PC-3 (cell line): ENCODE data around the gene FAT2. TPM values are rescaled to one million over a fixed set of nuclear protein-coding genes. Genes with fewer than 3 reads are reported as not detected.

Source experiments
- ATAC-seq: fragments of 200-7000 bp; cut with Tn5 transposase; 2 replicates; pipeline ENCODE4 v1.9.1; 2020; ENCODE audit warnings: mild to moderate bottlenecking, moderate library complexity
- BruUV-seq: library from RNA; stranded (reverse); fragments of 400-500 nt; replicated peaks from 2 replicates; lab custom pipeline; 2021; lab: Mats Ljungman, UMichigan
- CTCF ChIA-PET: fragments of 300-600 bp; sonication (Branson Sonifier 250); formaldehyde crosslinking; loops from one replicate; lab custom pipeline; 2022; ENCODE audit warnings: antibody characterized with exemption; lab: Charles Lee
- POLR2A ChIA-PET: fragments of 300-600 bp; sonication (Branson Sonifier 250); formaldehyde crosslinking; loops from one replicate; lab custom pipeline; 2022; ENCODE audit warnings: antibody characterized with exemption; ENCODE audit not compliant: unreplicated experiment; lab: Charles Lee
- DNase-seq: peaks from one replicate; pipeline ENCODE4 v3.0.0-alpha.2; 2015
- H2AFZ ChIP-seq: fragments of 300-600 bp; sonication (generic); 2 replicates; pipeline ENCODE4 v1.6.0; 2016; ENCODE audit warnings: antibody characterized with exemption, low read length
- H3F3A ChIP-seq: fragments of 300-600 bp; sonication (generic); one replicate; pipeline ENCODE4 v1.6.0; 2017; ENCODE audit warnings: antibody characterized with exemption, low read length, control low read depth, mild to moderate bottlenecking; ENCODE audit not compliant: unreplicated experiment
- H3K27ac ChIP-seq: fragments of 300-600 bp; sonication (generic); 2 replicates; pipeline ENCODE4 v1.5.1; 2016; ENCODE audit warnings: mild to moderate bottlenecking, low read length
- H3K27me3 ChIP-seq: fragments of 300-600 bp; sonication (generic); 2 replicates; pipeline ENCODE4 v1.6.1; 2016; ENCODE audit warnings: low read length, mixed read lengths
- H3K36me3 ChIP-seq: fragments of 300-600 bp; sonication (generic); 2 replicates; pipeline ENCODE4 v1.6.1; 2016; ENCODE audit warnings: low read depth, mixed run types, low read length, mixed read lengths
- H3K4me1 ChIP-seq: fragments of 300-600 bp; sonication (generic); 2 replicates; pipeline ENCODE4 v1.5.1; 2016; ENCODE audit warnings: low read length; ENCODE audit not compliant: insufficient read depth
- H3K4me2 ChIP-seq: fragments of 300-600 bp; sonication (generic); 2 replicates; pipeline ENCODE4 v1.6.0; 2016; ENCODE audit warnings: low read length
- H3K4me3 ChIP-seq: fragments of 300-600 bp; sonication (generic); 2 replicates; pipeline ENCODE4 v1.5.1; 2016; ENCODE audit warnings: mild to moderate bottlenecking, low read length, mixed read lengths
- H3K79me2 ChIP-seq: fragments of 300-600 bp; sonication (generic); 2 replicates; pipeline ENCODE4 v1.6.1; 2017; ENCODE audit warnings: low read length, mixed read lengths
- H3K9ac ChIP-seq: fragments of 300-600 bp; sonication (generic); 2 replicates; pipeline ENCODE4 v1.6.0; 2016; ENCODE audit warnings: mild to moderate bottlenecking, low read length
- H3K9me2 ChIP-seq: fragments of 300-600 bp; sonication (generic); replicated peaks from 2 replicates; pipeline ENCODE4 v1.6.1; 2016; ENCODE audit warnings: mixed run types, low read length, mixed read lengths
- H3K9me3 ChIP-seq: fragments of 300-600 bp; sonication (generic); 2 replicates; pipeline ENCODE4 v1.6.1; 2016; ENCODE audit warnings: low read length, mixed read lengths
- H4K20me1 ChIP-seq: fragments of 300-600 bp; sonication (generic); 2 replicates; pipeline ENCODE4 v1.6.1; 2016; ENCODE audit warnings: low read length, mixed read lengths
- CTCF ChIP-seq: fragments of 300-600 bp; sonication (generic); conservative IDR thresholded peaks from 2 replicates; pipeline ENCODE4 v1.5.1; 2017; ENCODE audit warnings: antibody characterized with exemption, low read depth, mild to moderate bottlenecking, low read length
- EZH2 ChIP-seq: fragments of 300-600 bp; sonication (generic); IDR thresholded peaks from one replicate; pipeline ENCODE4 v1.6.1; 2017; ENCODE audit warnings: antibody characterized with exemption, mild to moderate bottlenecking, low read length; ENCODE audit not compliant: unreplicated experiment
- EZH2phosphoT487 ChIP-seq: fragments of 300-600 bp; sonication (generic); IDR thresholded peaks from 2 replicates; pipeline ENCODE4 v1.6.1; 2018; ENCODE audit warnings: mild to moderate bottlenecking, antibody characterized with exemption, low read length, borderline replicate concordance
- intact Hi-C: fragments of 100-400 bp; cut with micrococcal nuclease; formaldehyde crosslinking; loops from 2 replicates; pipeline ENCODE4 v1.9.0; 2023
- total RNA-seq: library from RNA; depleted of rRNA; stranded (reverse); fragments of >200 nt; gene quantifications from 2 replicates; pipeline ENCODE4 v1.2.3, GENCODE V29; 2014

The FAT2 gene
- total RNA-seq, 1 experiment from 2014 or later, result not detected

GRCh38 chr5:151632524-151632923 is 41.4 kb upstream of the FAT2 start:
- DNase-seq (no peak), ATAC-seq (no peak)
- Histone ChIP-seq H3K9me3 (no peaks in the 10 kb centered on the region), H4K20me1 (no peaks in the 10 kb centered on the region), H3K9ac (no peak overlapping the region), H3K27me3 (peaks cover 24% of the 10 kb centered on the region), H3K36me3 (no peaks in the 10 kb centered on the region), H3K27ac (no peak overlapping the region), H3K4me2 (no peak overlapping the region), H3K4me1 (no peaks in the 10 kb centered on the region), H2AFZ (no peak overlapping the region), H3K79me2 (no peaks in the 10 kb centered on the region), H3F3A (no peaks in the 10 kb centered on the region), H3K9me2 (no peaks in the 10 kb centered on the region), H3K4me3 (no peak overlapping the region)
- ChIA-PET POLR2A (no interaction called here), CTCF (no interaction called here)
- intact Hi-C loops, result no loop called here
- no peak for TF ChIP-seq CTCF
- TF ChIP-seq EZH2phosphoT487, result no peak
- TF ChIP-seq EZH2, result no peak
- no TSS peak for BruUV-seq

GRCh38 chr5:151631941-151632340 is 40.8 kb upstream of the FAT2 start:
- TF ChIP-seq EZH2phosphoT487 (no peak), EZH2 (no peak), CTCF (no peak)
- POLR2A ChIA-PET, result no interaction called here

GRCh38 chr5:151630088-151630487 is 39.0 kb upstream of the FAT2 start:
- Histone ChIP-seq H3K9me3 (no peaks in the 10 kb centered on the region), H3K4me2 (no peak overlapping the region), H3K9ac (no peak overlapping the region), H3K4me1 (no peaks in the 10 kb centered on the region), H3K4me3 (no peak overlapping the region), H3K9me2 (no peaks in the 10 kb centered on the region), H2AFZ (no peak overlapping the region), H3K79me2 (no peaks in the 10 kb centered on the region), H3K27ac (no peak overlapping the region), H3K36me3 (no peaks in the 10 kb centered on the region), H4K20me1 (no peaks in the 10 kb centered on the region), H3K27me3 (0 out of 2 replicates have a peak, but pooled peaks cover 5% of the 10 kb centered on the region), H3F3A (no peaks in the 10 kb centered on the region)
- ChIA-PET CTCF (no interaction called here), POLR2A (no interaction called here)
- intact Hi-C loops, result no loop called here
- TF ChIP-seq EZH2 (no peak), EZH2phosphoT487 (no peak), CTCF (no peak)
- BruUV-seq, result no TSS peak
- ATAC-seq (no peak), DNase-seq (no peak)

More at GRCh38 chr5:151631941-151632340, 40.8 kb upstream of the FAT2 start:
- Histone ChIP-seq H3K4me3 (no peak overlapping the region), H2AFZ (no peak overlapping the region), H4K20me1 (no peaks in the 10 kb centered on the region), H3K27ac (no peak overlapping the region), H3K27me3 (peaks cover 21% of the 10 kb centered on the region), H3K36me3 (no peaks in the 10 kb centered on the region), H3K9me3 (no peaks in the 10 kb centered on the region), H3K4me1 (no peaks in the 10 kb centered on the region), H3F3A (no peaks in the 10 kb centered on the region), H3K9ac (no peak overlapping the region), H3K4me2 (no peak overlapping the region), H3K79me2 (no peaks in the 10 kb centered on the region), H3K9me2 (no peaks in the 10 kb centered on the region)
- BruUV-seq, result no TSS peak
- CTCF ChIA-PET, result no interaction called here
- DNase-seq (no peak), ATAC-seq (no peak)
- intact Hi-C loops, result no loop called here
